ENCODE results near the gene TXNDC16.

The TXNDC16 gene

GRCh38 chr14:52538623-52539022 is 13.7 kb downstream of the TXNDC16 start:
- DNase-seq (ENCODE audit: low read depth), result no peak
- H3K4me3 ChIP-seq (ENCODE audit: low read length), result no peak overlapping the region
- TF ChIP-seq CTCF (conservative IDR thresholded peaks at IDR 0.05; ENCODE audit: low read depth, low read length), result no peak

DNA sequence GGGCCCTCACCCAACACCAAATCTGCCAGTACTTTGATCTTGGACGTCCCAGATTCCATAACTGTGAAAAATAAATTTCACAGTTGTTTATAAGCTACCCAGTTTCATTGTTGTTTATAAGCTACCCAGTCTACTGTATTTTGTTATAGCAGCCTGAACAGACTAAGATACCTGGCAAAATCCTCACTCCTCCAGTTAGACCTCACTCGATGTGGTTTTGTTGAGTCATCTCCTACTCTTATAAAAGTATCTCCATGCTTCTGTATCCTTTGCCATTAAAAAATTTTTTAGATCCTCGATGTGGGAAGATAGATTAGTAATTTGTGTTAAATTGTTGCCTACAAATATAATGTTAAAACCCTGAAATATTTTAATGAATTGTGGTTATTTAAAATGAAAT is 16.0 kb downstream of the TXNDC16 start:
- DNase-seq (ENCODE audit: low read depth), result no peak
- H3K4me3 ChIP-seq (ENCODE audit: low read length), result no peak overlapping the region
- TF ChIP-seq CTCF (conservative IDR thresholded peaks at IDR 0.05; ENCODE audit: low read depth, low read length), result no peak

GRCh38 chr14:52531481-52531880 is 20.8 kb downstream of the TXNDC16 start:
- H3K4me3 ChIP-seq (ENCODE audit: low read length), result no peak overlapping the region
- no peak for DNase-seq (ENCODE audit: low read depth)
- no peak for TF ChIP-seq CTCF (conservative IDR thresholded peaks at IDR 0.05; ENCODE audit: low read depth, low read length)

DNA sequence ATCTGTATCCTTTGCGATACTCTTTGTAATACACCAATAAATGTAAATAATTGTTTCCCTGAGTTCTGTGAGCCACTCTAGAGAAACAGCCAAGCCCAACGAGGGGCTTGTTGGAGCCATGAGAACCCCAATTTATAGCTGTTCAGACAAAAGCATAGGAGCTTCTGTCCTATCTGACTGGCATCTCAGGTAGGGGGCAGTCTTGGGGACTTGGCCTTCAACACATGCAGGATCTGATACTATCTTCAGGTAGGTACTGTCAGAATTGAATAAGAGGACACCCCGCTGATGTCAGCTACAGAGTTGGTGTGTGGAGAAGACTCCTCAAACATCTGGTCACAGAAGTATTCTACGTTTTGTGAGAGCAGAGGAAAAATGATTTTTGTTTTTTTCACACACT is 25.3 kb downstream of the TXNDC16 start:
- no peak overlapping the region for H3K4me3 ChIP-seq (ENCODE audit: low read length)
- no peak for TF ChIP-seq CTCF (conservative IDR thresholded peaks at IDR 0.05; ENCODE audit: low read depth, low read length)
- no peak for DNase-seq (ENCODE audit: low read depth)

DNA sequence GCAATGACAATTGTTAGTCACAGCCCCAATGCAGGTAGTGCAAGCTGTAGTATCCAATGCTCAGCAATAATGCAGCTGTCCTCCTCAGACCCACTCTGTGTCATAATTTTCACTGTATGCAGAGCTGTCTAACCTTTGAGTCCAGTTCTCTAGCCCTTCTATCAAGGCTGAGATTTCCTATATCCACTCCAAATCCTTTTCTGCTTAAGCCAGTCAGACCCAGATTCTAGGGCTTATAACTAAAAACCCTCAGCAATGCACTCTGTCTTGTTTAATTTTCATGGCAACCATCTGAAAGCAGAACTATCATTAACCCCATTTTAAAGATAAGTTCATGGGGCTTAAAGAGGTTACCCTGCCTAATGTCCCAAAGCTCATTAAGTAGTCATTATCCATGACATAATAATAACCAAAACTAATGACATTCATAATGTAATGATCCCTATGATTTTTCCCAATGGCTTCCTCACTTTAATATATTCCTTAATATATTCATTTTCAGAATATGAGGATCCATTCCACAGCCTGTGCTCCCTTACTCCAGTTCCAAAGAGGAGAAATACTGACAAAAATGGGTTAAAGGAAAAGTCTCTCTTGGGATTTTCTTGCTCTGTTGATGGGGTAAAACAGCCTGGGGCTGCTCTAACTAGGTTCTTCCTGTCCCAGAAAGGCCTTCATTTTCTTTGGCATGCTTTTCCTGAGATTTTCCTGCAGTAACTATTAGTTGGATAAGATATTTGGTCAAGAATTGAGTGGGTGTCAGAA is 29.5 kb downstream of the TXNDC16 start:
- no peak for DNase-seq (ENCODE audit: low read depth)
- no peak for TF ChIP-seq CTCF (conservative IDR thresholded peaks at IDR 0.05; ENCODE audit: low read depth, low read length)

GRCh38 chr14:52522033-52522432 is 30.3 kb downstream of the TXNDC16 start:
- no peak for DNase-seq (ENCODE audit: low read depth)
- no peak overlapping the region for H3K4me3 ChIP-seq (ENCODE audit: low read length)
- TF ChIP-seq CTCF (conservative IDR thresholded peaks at IDR 0.05; ENCODE audit: low read depth, low read length), result no peak

More for the DNA sequence above, 29.5 kb downstream of the TXNDC16 start:
- H3K4me3 ChIP-seq (ENCODE audit: low read length), result no peak overlapping the region

Measured in retinal pigment epithelial cell (primary cell).